Lower leg skin (tissue), 3 donors: ENCODE data around the gene SPTB.

Experiments used
- CTCF ChIP-seq, 3 donors: fragments of 450-650 bp; IDR thresholded peaks; one replicate each; pipeline ENCODE4 v1.5.1; 2016; ENCODE audit warnings: antibody characterized with exemption in 3 of 3, mild to moderate bottlenecking in 3 of 3, moderate library complexity in 2 of 3
- POLR2A ChIP-seq, 2 donors: fragments of 450-650 bp; IDR thresholded peaks; one replicate each; pipeline ENCODE4 v1.6.1; 2016 to 2017; ENCODE audit warnings: antibody characterized with exemption in 2 of 2, mild to moderate bottlenecking in 1 of 2, moderate library complexity in 1 of 2

- TF ChIP-seq POLR2A (IDR thresholded peaks at IDR 0.05) (no peak), CTCF (IDR thresholded peaks at IDR 0.05) (no peak)
Observed at GRCh38 chr14:64732066-64732465, 147.6 kb downstream of the SPTB start.
